Large intestine (tissue), 3 donors: ENCODE results near the gene SPRR4. TPM values are rescaled to one million over a fixed set of nuclear protein-coding genes. Genes with fewer than 3 reads are reported as not detected.
"Not testable (repeated sequence)": the region's sequence is repeated elsewhere in the genome, so short reads cannot be mapped to it uniquely, and the experiment has no call there.

ENCODE experiments used
- DNase-seq, 2 donors: peaks; one replicate each; pipeline versions ENCODE4 v3.0.0 to v3.0.0-alpha.2; 2013
- H3K27ac ChIP-seq: one replicate; pipeline ENCODE4 v1.5.1; 2013; ENCODE audit warnings: low read length
- H3K27me3 ChIP-seq: 2 replicates; pipeline ENCODE4 v1.6.1; 2013; ENCODE audit warnings: low read length; ENCODE audit not compliant: control insufficient read depth, insufficient read depth
- H3K36me3 ChIP-seq: 2 replicates; pipeline ENCODE4 v1.6.1; 2013; ENCODE audit warnings: low read length; ENCODE audit not compliant: control insufficient read depth, insufficient read depth
- H3K4me1 ChIP-seq: one replicate; pipeline ENCODE4 v1.6.1; 2013; ENCODE audit warnings: low read length; ENCODE audit not compliant: control insufficient read depth, insufficient read depth
- H3K4me3 ChIP-seq: one replicate; pipeline ENCODE4 v1.5.1; 2013; ENCODE audit warnings: low read length
- H3K9me3 ChIP-seq: one replicate; pipeline ENCODE4 v1.6.1; 2013; ENCODE audit warnings: mild to moderate bottlenecking, low read depth, low read length, moderate library complexity; ENCODE audit not compliant: control insufficient read depth
- WGBS: methylation state at CpG from one replicate; pipeline ENCODE4 v1.1.5; 2013; ENCODE audit warnings: low lambda C conversion rate; ENCODE audit not compliant: insufficient coverage; 5-methylcytosine and 5-hydroxymethylcytosine counted together
- polyA plus RNA-seq: library from polyadenylated mRNA; unstranded; fragments of 120-200 nt; gene quantifications from one replicate; pipeline ENCODE4 v1.2.1, GENCODE V29; 2013

The SPRR4 gene
- polyA plus RNA-seq, 1 donor: not detected

GRCh38 chr1:153011235-153011758 lies 40.8 kb downstream of the SPRR4 start:
- not testable (repeated sequence) for H3K4me1 ChIP-seq, H3K27me3 ChIP-seq, H3K9me3 ChIP-seq, H3K36me3 ChIP-seq, H3K27ac ChIP-seq, DNase-seq, H3K4me3 ChIP-seq
- WGBS: 50% methylated on average over 1 of the region's 8 CpGs

GRCh38 chr1:153021829-153022228 lies 51.4 kb downstream of the SPRR4 start:
- DNase-seq, H3K4me3 ChIP-seq, H3K9me3 ChIP-seq, H3K4me1 ChIP-seq, H3K36me3 ChIP-seq, H3K27ac ChIP-seq, H3K27me3 ChIP-seq: not testable (repeated sequence)
- WGBS: no CpG with 5 or more reads among the region's 2 CpGs

Other genes with a start within 250 kb of the SPRR4 start
- not detected for gene KPRP, start 212.6 kb upstream of the SPRR4 start, polyA plus RNA-seq
- not detected for gene LCE1F, start 195.5 kb upstream of the SPRR4 start, polyA plus RNA-seq
- gene LCE1E, start 184.4 kb upstream of the SPRR4 start, polyA plus RNA-seq: not detected
- gene LCE1D, start 173.9 kb upstream of the SPRR4 start, polyA plus RNA-seq: not detected
- not detected for gene LCE1C, start 164.0 kb upstream of the SPRR4 start, polyA plus RNA-seq
- gene LCE1B, start 158.7 kb upstream of the SPRR4 start, polyA plus RNA-seq: not detected
- gene LCE1A, start 143.2 kb upstream of the SPRR4 start, polyA plus RNA-seq: not detected
- gene LCE6A, start 127.8 kb upstream of the SPRR4 start, polyA plus RNA-seq: not detected
- gene LCE7A, start 110.7 kb upstream of the SPRR4 start, polyA plus RNA-seq: not detected
- gene SMCP, start 92.3 kb upstream of the SPRR4 start, polyA plus RNA-seq: not detected
- gene IVL, start 62.1 kb upstream of the SPRR4 start, polyA plus RNA-seq: not detected
- gene SPRR5, start 23.4 kb upstream of the SPRR4 start, polyA plus RNA-seq: not detected
- gene SPRR1A, start 13.4 kb downstream of the SPRR4 start, polyA plus RNA-seq: not detected
- gene SPRR3, start 31.1 kb downstream of the SPRR4 start, polyA plus RNA-seq: not detected
- gene SPRR1B, start 60.6 kb downstream of the SPRR4 start, polyA plus RNA-seq: not detected
- not detected for gene SPRR2D, start 70.5 kb downstream of the SPRR4 start, polyA plus RNA-seq
- not detected for gene SPRR2A, start 86.9 kb downstream of the SPRR4 start, polyA plus RNA-seq
- gene SPRR2B, start 101.0 kb downstream of the SPRR4 start, polyA plus RNA-seq: not detected
- gene SPRR2E, start 123.9 kb downstream of the SPRR4 start, polyA plus RNA-seq: not detected
- 1.3 TPM for gene SPRR2F, start 142.9 kb downstream of the SPRR4 start, polyA plus RNA-seq
- gene SPRR2G, start 180.2 kb downstream of the SPRR4 start, polyA plus RNA-seq: not detected
- not detected for gene LELP1, start 232.8 kb downstream of the SPRR4 start, polyA plus RNA-seq
- 0.06 TPM for gene PRR9, start 246.9 kb downstream of the SPRR4 start, polyA plus RNA-seq